Stimulated activated CD8-positive, alpha-beta memory T cell treated with anti-CD3 and anti-CD28 coated beads, Interleukin-15, amount 100 ng/mL, for 1 hour (primary cell): Measurements from ENCODE around the gene ITPR2.
"Not testable (repeated sequence)": the region's sequence is repeated elsewhere in the genome, so short reads cannot be mapped to it uniquely, and the experiment has no call there.

Experiments used
- DNase-seq: peaks from one replicate; pipeline ENCODE4 v3.0.0-alpha.2; 2020; ENCODE audit warnings: low read depth

Gene ITPR2

GRCh38 chr12:26848156-26848825 lies 15.3 kb upstream of the ITPR2 start:
- no peak for DNase-seq

GRCh38 chr12:26847431-26847830 lies 14.4 kb upstream of the ITPR2 start:
- no peak for DNase-seq

- DNase-seq, result no peak
Measured at GRCh38 chr12:26846416-26846815, 13.4 kb upstream of the ITPR2 start.

DNA sequence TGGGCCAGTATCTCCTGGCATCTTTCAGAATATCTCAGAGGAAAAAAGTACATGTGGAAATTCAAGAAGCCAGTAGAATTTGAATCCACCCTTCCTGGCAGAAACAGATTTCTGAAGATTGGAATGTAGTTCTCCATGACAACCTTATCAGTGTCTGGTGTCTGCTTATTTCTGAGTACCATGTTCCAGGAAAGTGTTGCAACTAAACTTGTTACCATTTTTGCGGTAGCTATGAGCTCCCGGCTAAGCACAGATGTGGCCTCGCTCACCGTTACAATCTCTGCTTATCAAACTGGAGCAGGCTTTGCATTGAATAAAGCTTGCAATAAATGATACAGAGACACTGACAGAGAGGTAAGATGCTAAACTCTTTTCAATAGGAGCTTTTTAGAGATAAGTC lies 13.0 kb upstream of the ITPR2 start:
- no peak for DNase-seq

DNA sequence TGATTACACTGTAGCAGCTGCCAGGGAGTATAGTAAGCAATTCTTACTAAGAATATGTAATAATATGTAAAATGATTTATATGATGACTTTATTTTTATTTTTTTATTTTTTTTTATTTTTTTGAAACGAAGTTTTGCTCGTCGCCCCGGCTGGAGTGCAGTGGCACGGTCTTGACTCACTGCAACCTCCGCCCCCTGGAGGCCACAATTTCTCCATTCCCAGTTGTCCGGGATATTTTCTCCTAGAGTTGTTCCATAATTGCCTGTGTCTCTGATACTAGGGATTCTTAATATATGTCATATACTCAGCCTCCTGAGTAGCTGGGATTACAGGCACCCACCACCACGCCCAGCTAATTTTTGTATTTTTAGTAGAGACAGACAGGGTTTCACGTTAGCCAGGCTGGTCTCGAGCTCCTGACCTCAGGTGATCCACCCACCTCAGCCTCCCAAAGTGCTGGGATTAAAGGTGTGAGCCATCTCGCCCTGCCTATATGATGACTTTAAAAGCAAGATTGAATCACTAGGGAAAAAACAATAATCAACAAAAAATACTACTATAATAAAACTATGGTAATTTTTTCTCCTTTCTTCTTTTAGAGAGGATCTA lies 12.2 kb upstream of the ITPR2 start:
- DNase-seq, result no peak

- no peak for DNase-seq
Measured at GRCh38 chr12:26843311-26843710, 10.3 kb upstream of the ITPR2 start.

DNA sequence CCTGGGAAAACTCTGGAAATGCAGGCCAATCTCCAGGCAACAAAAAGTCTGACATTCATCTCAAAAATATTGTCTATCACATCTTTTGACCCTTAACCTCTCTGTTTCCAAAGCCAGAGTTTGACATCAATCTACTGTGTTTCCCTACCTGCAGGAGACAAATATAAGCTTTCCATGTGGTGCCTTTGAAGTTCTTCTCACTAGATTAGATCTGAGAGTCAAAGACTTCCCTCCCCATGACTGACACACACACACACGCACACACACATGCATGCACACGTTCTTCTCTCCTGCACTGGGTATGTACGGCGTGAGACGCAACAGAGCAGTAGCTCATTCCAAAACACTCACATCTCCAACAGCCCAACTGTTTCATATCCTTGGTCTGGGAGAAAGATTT lies 8.1 kb upstream of the ITPR2 start:
- no peak for DNase-seq

GRCh38 chr12:26839512-26839911 lies 6.5 kb upstream of the ITPR2 start:
- no peak for DNase-seq

DNA sequence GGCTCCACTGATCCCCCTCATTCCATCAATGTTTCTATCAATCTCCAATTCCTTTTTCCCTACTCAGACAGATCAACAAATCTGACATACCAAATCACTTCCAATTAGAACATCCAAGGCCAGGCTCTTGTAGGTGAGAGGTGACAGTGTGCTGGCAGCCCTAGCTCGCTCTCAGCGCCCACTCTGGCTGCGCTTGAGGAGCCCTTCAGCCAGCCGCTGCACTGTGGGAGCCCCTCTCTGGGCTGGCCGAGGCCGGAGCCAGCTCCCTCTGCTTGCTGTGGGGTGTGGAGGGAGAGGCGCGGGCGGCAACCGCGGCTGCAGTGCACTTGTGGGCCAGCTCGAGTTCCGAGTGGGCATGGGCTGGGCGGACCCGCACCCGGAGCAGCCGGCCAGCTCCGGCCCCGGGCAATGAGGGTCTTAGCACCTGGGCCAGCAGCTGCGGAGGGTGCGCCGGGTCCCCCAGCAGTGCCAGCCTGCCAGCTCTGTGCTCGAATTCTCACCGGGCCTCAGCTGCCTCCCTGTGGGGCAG lies 6.0 kb upstream of the ITPR2 start:
- DNase-seq, result no peak

DNA sequence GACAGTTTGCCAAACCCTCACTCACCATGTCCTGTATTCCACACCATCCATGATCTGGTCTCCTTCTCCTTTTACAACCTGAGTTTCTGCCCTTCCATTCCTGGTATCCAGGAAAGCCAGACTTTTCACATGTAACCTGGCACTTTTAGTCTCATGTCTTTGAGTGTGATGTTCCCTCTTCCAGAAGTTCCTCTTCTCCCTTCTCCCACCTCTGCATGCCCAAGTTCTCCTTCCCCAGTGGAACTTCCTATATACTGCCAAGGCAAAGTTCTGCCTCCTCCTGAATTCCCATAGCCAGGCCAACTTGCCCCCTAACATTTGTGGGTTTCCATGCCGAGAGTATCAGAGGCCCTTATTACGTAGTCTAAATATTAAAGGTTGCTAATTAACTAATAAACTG lies 3.2 kb upstream of the ITPR2 start:
- no peak for DNase-seq

DNA sequence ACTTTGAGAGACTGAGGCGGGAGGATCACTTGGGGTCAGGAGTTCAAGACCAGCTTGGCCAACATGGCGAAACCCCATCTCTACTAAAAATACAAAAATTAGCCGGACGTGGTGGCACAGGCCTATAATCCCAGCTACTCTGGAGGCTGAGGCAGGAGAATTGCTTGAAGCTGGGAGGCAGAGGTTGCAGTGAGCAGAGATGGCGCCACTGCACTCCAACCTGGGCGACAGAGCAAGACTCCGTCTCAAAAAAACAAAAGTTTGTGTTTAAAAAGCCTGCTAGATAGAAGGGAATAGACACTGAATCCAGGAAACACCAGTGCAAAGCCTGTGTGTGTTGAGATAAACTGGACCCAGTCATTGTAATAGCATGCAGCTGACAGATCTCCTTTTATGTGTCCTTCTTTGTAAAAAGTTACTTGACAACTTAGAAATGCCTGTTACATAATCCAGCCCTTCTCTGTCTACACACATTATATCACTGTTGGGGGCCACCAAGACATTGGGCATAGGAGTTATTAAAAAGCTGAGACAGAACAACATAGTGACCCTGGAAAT lies 1.6 kb upstream of the ITPR2 start:
- DNase-seq, result not testable (repeated sequence)

DNA sequence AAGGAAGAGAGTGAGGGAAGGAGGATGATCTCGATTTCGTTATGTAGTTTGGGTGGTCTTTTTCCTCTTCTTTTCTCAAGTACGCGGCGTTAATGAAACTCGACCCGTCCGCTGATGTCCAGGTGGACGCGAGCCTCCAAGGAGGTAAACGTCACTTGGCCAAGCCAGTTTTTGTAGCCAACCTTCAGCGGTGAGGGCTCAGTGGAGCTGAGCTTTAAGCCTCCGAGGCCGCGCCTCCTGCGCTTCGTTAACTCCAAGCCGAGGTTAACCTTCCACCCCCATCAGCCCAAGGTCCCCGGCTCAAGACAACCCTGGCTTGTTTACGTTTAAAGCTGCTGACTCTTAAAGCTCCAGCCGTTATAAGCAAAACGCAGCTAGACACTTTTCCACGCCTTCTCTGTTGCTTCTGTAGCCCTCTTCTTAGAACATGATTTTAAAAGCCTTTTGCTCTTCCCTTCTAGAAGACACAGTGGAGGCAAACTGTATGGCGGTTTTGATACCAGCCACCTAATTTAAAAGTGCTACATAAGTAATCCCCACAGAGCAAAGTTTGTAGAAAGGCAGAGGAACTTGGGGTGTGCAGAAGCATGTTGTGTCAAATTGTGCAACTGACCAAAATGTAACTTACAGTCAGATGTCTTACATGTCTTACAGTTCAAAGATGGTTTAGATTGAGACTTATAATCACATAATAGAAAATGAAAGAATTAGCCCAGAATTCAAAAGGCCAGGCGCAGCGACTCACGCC lies 923 bp upstream of the ITPR2 start:
- no peak for DNase-seq

- peak; percentile 30 for DNase-seq
Measured at GRCh38 chr12:26831951-26832821, 808 bp downstream of the ITPR2 start.

GRCh38 chr12:26830783-26831551 lies 2.0 kb downstream of the ITPR2 start:
- DNase-seq, result no peak

DNA sequence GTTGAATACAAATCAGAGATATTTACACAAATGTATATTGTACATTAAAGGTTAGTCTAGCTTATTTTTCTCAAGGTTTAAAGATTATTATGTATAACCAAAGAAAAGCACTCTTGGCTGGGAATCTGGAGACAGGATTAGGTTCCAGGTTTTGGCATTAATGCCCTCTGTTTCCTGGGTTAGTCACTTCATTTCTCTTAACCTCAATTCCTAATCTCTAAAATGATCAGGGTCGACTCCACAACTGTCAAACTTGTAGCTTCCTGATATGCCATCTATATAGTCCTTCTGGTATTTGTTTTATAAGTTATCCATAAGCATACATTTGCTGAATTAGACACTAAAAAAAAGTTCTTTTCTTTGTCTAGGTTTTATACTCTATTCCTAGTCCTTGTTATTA lies 2.6 kb downstream of the ITPR2 start:
- DNase-seq, result no peak

DNA sequence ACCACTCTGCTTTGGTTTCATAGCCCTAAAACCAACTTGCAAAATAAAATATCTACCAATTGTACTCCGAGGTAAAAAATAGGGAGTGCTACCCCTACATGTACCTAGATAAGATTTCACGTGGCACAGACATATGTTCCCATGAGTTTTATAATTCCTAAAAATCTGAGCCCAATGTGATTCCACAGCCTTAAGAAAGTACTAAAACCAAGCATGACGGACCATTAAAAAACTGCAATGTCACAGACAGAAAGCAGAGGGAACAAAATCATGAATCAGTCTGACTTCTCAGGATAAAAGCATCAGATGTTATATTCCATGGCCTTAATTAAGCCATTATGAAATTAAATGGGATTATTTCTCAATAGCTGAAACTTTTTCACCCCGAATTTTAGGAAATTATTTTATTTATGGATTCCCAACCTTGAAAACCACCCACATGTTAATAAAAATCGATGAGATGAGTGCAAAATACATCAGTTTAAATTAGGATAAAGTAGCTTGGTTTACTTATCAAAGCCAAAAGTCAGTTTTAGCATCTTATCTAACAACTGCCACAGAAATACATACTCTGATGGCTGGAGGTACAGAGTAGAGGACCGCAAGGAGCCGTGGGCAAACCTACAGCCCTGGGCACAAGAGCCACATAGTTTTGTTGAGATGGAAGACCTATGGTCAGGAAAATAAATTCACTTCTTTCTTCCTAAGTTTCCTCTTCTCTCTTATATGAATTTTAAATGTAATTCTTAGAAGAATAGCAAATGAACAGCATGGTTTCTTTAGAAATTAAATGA lies 4.5 kb downstream of the ITPR2 start:
- no peak for DNase-seq

- no peak for DNase-seq
Measured at GRCh38 chr12:26826437-26826836, 6.6 kb downstream of the ITPR2 start.

DNA sequence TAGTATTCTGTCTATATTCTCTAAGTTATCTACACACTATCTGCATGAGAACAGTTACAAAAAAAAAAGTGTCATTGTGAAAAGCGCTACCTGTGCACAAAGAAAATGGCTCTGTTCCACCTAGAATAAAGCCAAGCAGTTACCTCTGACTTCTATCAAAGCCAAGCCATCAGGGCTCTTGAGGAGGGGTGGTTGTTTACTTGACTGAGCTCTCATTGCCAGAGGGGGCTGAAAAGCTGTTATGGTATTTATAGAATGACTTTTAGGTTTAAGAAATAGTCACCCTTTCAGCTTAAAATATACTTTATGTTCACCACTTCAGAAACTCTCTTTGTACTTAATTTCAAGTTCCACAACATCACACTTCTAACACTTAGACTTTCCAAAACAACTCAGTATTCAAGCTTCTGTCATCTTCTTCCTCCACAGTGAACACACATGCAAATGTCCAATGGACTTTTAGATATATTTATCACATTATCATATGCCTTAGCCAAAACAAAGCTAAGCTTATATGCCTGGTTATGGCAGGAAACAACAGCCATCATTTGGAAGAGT lies 7.5 kb downstream of the ITPR2 start:
- no peak for DNase-seq

GRCh38 chr12:26823390-26823789 lies 9.6 kb downstream of the ITPR2 start:
- no peak for DNase-seq

- DNase-seq, result no peak
Measured at GRCh38 chr12:26822026-26822425, 11.0 kb downstream of the ITPR2 start.
